A549 (cell line): ENCODE results near the gene YIPF3. TPM values are rescaled to one million over a fixed set of nuclear protein-coding genes. Genes with fewer than 3 reads are reported as not detected.

ENCODE experiments used
- ATAC-seq, 2 experiments: fragments of 200-7000 bp in 1 of 2; fragments of >200 bp in 1 of 2; cut with Nextera tagmentation in 1 of 2; cut with Tn5 transposase in 1 of 2; 3 replicates each; pipeline versions ENCODE4 v1.8.0 to v1.9.1; 2018 to 2020; ENCODE audit warnings: mild to moderate bottlenecking in 1 of 2, moderate library complexity in 1 of 2
- CTCF ChIA-PET: fragments of 300-600 bp; sonication (Branson Sonifier 250); formaldehyde crosslinking; extraction: SDS; loops from one replicate; lab custom pipeline; 2021; ENCODE audit warnings: antibody characterized with exemption, inconsistent platforms; lab: Yijun Ruan, JAX
- POLR2A ChIA-PET: fragments of 350-600 bp; formaldehyde crosslinking; extraction: SDS; loops from one replicate; lab custom pipeline; 2021; ENCODE audit warnings: antibody characterized with exemption, inconsistent platforms; lab: Yijun Ruan, JAX
- DNase-seq, 2 experiments: peaks; one replicate each; pipeline versions ENCODE4 v3.0.0 to v3.0.0-alpha.2; 2011 to 2016; ENCODE audit warnings: low read depth in 1 of 2, low spot score in 1 of 2
- FAIRE-seq: peaks from 2 replicates; lab custom pipeline; 2011; peaks lifted over from hg19 to GRCh38; lab: Jason Lieb, UNC
- H3K27ac ChIP-seq, 2 experiments: fragments of >200 bp; sonication (Bioruptor Twin); formaldehyde crosslinking; 3 replicates each; pipeline ENCODE4 v1.5.1; 2016 to 2017
- H3K4me1 ChIP-seq: fragments of >200 bp; sonication (Bioruptor Twin); formaldehyde crosslinking; 3 replicates; pipeline ENCODE4 v1.6.1; 2016
- H3K4me2 ChIP-seq: fragments of >200 bp; sonication (Bioruptor Twin); formaldehyde crosslinking; 3 replicates; pipeline ENCODE4 v1.6.1; 2016
- H3K4me3 ChIP-seq: fragments of >200 bp; sonication (Bioruptor Twin); formaldehyde crosslinking; 3 replicates; pipeline ENCODE4 v1.5.1; 2016
- H3K9me3 ChIP-seq: fragments of >200 bp; sonication (Bioruptor Twin); formaldehyde crosslinking; 3 replicates; pipeline ENCODE4 v1.6.1; 2016
- BHLHE40 ChIP-seq: IDR thresholded peaks from 2 replicates; pipeline ENCODE4 v1.6.1; 2012; ENCODE audit warnings: low read depth, low read length, inconsistent platforms
- CEBPB ChIP-seq, 2 experiments: fragments of >200 bp in 1 of 2; sonication (Bioruptor Twin) in 1 of 2; formaldehyde crosslinking in 1 of 2; IDR thresholded peaks; 2 replicates each; pipeline ENCODE4 v1.6.1; 2012 to 2016
- CHD2 ChIP-seq: fragments of 150-350 bp; IDR thresholded peaks from 2 replicates; pipeline ENCODE4 v1.6.1; 2014; ENCODE audit warnings: low read length; ENCODE audit not compliant: partially characterized antibody
- EHMT2 ChIP-seq: fragments of 200-600 bp; sonication (generic); IDR thresholded peaks from 2 replicates; pipeline ENCODE4 v1.6.1; 2016; ENCODE audit warnings: antibody characterized with exemption, low read depth, mild to moderate bottlenecking, moderate library complexity
- EP300 ChIP-seq, 2 experiments: fragments of >200 bp; sonication (Bioruptor Twin); formaldehyde crosslinking; IDR thresholded peaks; 2 replicates in 1 of 2; 3 replicates in 1 of 2; pipeline ENCODE4 v1.6.1; 2016 to 2017
- ESRRA ChIP-seq: fragments of 150-350 bp; IDR thresholded peaks from 2 replicates; pipeline ENCODE4 v1.6.1; 2014; ENCODE audit warnings: mild to moderate bottlenecking, low read length, borderline replicate concordance
- FOSL2 ChIP-seq, 2 experiments: fragments of 450-650 bp in 1 of 2; fragments of >200 bp in 1 of 2; sonication (Bioruptor Twin) in 1 of 2; formaldehyde crosslinking; IDR thresholded peaks; 2 replicates each; pipeline versions ENCODE4 v1.5.0 to v1.6.1; 2016 to 2020; ENCODE audit warnings: mild to moderate bottlenecking in 1 of 2, moderate library complexity in 1 of 2
- FOXS1 ChIP-seq: fragments of 250-450 bp; sonication (Bioruptor Pico); IDR thresholded peaks from 2 replicates; pipeline ENCODE4 v1.5.0; 2020; ENCODE audit warnings: mild to moderate bottlenecking, moderate library complexity
- HOXB13 ChIP-seq: fragments of 250-450 bp; sonication (Bioruptor Pico); IDR thresholded peaks from 2 replicates; pipeline ENCODE4 v1.5.0; 2020; ENCODE audit warnings: low read depth, mild to moderate bottlenecking, moderate library complexity
- JUNB ChIP-seq: fragments of >200 bp; sonication (Bioruptor Twin); formaldehyde crosslinking; IDR thresholded peaks from 2 replicates; pipeline ENCODE4 v1.6.1; 2016
- KDM1A ChIP-seq: fragments of 200-600 bp; sonication (generic); IDR thresholded peaks from 2 replicates; pipeline ENCODE4 v1.6.1; 2016; ENCODE audit warnings: low read depth, mild to moderate bottlenecking
- KDM5A ChIP-seq: fragments of 200-600 bp; sonication (generic); IDR thresholded peaks from 2 replicates; pipeline ENCODE4 v1.6.1; 2016; ENCODE audit warnings: antibody characterized with exemption, mild to moderate bottlenecking
- MAFK ChIP-seq: fragments of 450-650 bp; IDR thresholded peaks from 2 replicates; pipeline ENCODE4 v1.6.1; 2014; ENCODE audit not compliant: partially characterized antibody
- PBX3 ChIP-seq: IDR thresholded peaks from 2 replicates; pipeline ENCODE4 v1.6.1; 2012
- PHF8 ChIP-seq: fragments of 200-600 bp; sonication (generic); IDR thresholded peaks from 2 replicates; pipeline ENCODE4 v1.6.1; 2016; ENCODE audit warnings: low read depth, mild to moderate bottlenecking, antibody characterized with exemption, moderate library complexity, borderline replicate concordance
- RAD21 ChIP-seq, 2 experiments: fragments of >200 bp in 1 of 2; sonication (Bioruptor Twin) in 1 of 2; formaldehyde crosslinking in 1 of 2; IDR thresholded peaks in 1 of 2; conservative IDR thresholded peaks in 1 of 2; 2 replicates in 1 of 2; 3 replicates in 1 of 2; pipeline ENCODE4 v1.6.1; 2012 to 2018; ENCODE audit warnings: inconsistent platforms in 1 of 2
- RCOR1 ChIP-seq: fragments of 150-350 bp; IDR thresholded peaks from 2 replicates; pipeline ENCODE4 v1.6.1; 2014; ENCODE audit warnings: antibody characterized with exemption, low read length, low read depth
- RFX5 ChIP-seq: fragments of 450-650 bp; IDR thresholded peaks from 2 replicates; pipeline ENCODE4 v1.7.1; 2014; ENCODE audit warnings: antibody characterized with exemption, mild to moderate bottlenecking, moderate library complexity
- RNF2 ChIP-seq: fragments of 200-600 bp; sonication (generic); IDR thresholded peaks from 2 replicates; pipeline ENCODE4 v1.6.1; 2016; ENCODE audit warnings: low read depth, mild to moderate bottlenecking, antibody characterized with exemption, moderate library complexity, borderline replicate concordance
- SMC3 ChIP-seq: fragments of >200 bp; sonication (Bioruptor Twin); formaldehyde crosslinking; IDR thresholded peaks from 3 replicates; pipeline ENCODE4 v1.6.1; 2018; ENCODE audit warnings: inconsistent platforms
- TFCP2L1 ChIP-seq: fragments of 250-450 bp; sonication (Bioruptor Pico); IDR thresholded peaks from 2 replicates; pipeline ENCODE4 v1.5.0; 2021; ENCODE audit warnings: mild to moderate bottlenecking
- TP53 ChIP-seq: fragments of 250-450 bp; sonication (Bioruptor Pico); IDR thresholded peaks from 2 replicates; pipeline ENCODE4 v1.5.0; 2021; ENCODE audit warnings: mild to moderate bottlenecking, moderate library complexity
- WGBS: methylation state at CpG from one replicate; pipeline ENCODE4 v1.1.6; 2017; ENCODE audit errors: missing lambda C conversion rate; 5-methylcytosine and 5-hydroxymethylcytosine counted together
- polyA plus RNA-seq, 4 experiments: library from polyadenylated mRNA; depleted of rRNA in 3 of 4; stranded (reverse); fragments of >200 nt; fragmentation: RNase III in 1 of 4; extraction: RNeasy Plus Mini Kit Qiagen cat#74134 plus additional on column Dnase treatment in 1 of 4; gene quantifications; 2 replicates in 3 of 4; 3 replicates in 1 of 4; pipeline ENCODE4 v1.2.3, GENCODE V29; 2011 to 2017
- TF ChIP-seq, protein P1 (sequence below): IDR thresholded peaks from 2 replicates; pipeline ENCODE4 v1.6.1; 2012
- TF ChIP-seq, protein P2 (sequence below): fragments of 250-450 bp; sonication (Bioruptor Pico); IDR thresholded peaks from 2 replicates; pipeline ENCODE4 v1.5.0; 2021; ENCODE audit warnings: mild to moderate bottlenecking, moderate library complexity, borderline replicate concordance

YIPF3 gene
- polyA plus RNA-seq, 2 of the 4 experiments (the other 2 are of a cell fraction) = 63.4 to 108 TPM

- no peak for TF ChIP-seq RCOR1
- TF ChIP-seq PBX3 = no peak
- TF ChIP-seq RFX5 = no peak
- TF ChIP-seq TP53 (CRISPR knock-in tag) = no peak
- TF ChIP-seq PHF8 = no peak
- TF ChIP-seq RAD21 (conservative IDR thresholded peaks at IDR 0.05 in 1 of 2, IDR thresholded peaks at IDR 0.05 in 1 of 2) = no peak
- TF ChIP-seq FOSL2 (IDR thresholded peaks at IDR 0.05) = no peak
- no peak for TF ChIP-seq FOSL2 (CRISPR knock-in tag; IDR thresholded peaks at IDR 0.05)
- no peak for TF ChIP-seq ESRRA
- TF ChIP-seq, protein P1, sequence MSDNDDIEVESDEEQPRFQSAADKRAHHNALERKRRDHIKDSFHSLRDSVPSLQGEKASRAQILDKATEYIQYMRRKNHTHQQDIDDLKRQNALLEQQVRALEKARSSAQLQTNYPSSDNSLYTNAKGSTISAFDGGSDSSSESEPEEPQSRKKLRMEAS = no peak
- no peak overlapping the region for H3K4me3 ChIP-seq
- no peaks in the 10 kb centered on the region for H3K9me3 ChIP-seq
- POLR2A ChIA-PET = interaction anchor here (1.0 to 1.1 kb wide), 2 partner anchors 48 to 134 kb away, joined by 3 read pairs; partner anchors contain the start of genes DLK2 and ZNF318
- H3K27ac ChIP-seq = no peak overlapping the region
- no peak for ATAC-seq
- WGBS = 97% methylated on average over 8 of the region's 8 CpGs
- FAIRE-seq = no peak
- H3K4me2 ChIP-seq = no peak overlapping the region
- CTCF ChIA-PET = interaction anchor here (1.2 to 1.6 kb wide), 5 partner anchors 11 to 241 kb away, joined by 3 to 9 read pairs (median 4); partner anchors contain the start of gene CRIP3
- no peaks in the 10 kb centered on the region for H3K4me1 ChIP-seq
- no peak for DNase-seq
These were observed 13.3 kb downstream of the YIPF3 start for GRCh38 chr6:43503443-43503842.

DNA sequence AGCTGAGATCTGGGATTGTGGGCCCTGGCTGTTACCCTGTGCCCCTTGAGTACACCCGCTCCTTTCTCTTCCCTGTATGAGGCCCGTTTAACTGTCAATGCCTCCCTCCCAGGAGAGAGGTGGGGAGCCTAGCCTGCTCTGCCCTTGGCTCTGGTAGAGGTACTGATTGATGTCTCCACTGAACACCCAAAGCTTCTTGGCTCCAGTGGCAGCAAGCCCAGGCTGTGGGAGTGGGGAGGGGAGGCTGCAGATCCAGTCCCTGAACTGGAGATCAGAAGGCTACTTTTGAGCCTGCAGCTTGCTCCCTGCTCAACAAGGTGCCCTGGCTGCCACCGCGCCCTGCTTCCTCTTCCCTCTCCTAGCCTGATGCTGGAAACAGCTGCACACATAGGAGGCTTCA is 14.1 kb downstream of the YIPF3 start:
- FAIRE-seq (no peak), ATAC-seq (no peak), DNase-seq (no peak)
- no peak overlapping the region for H3K27ac ChIP-seq
- H3K9me3 ChIP-seq = no peaks in the 10 kb centered on the region
- WGBS = 100% methylated on average over 1 of the region's 4 CpGs
- TF ChIP-seq EHMT2 (no peak), KDM5A (no peak), HOXB13 (no peak), CHD2 (no peak), CEBPB (IDR thresholded peaks at IDR 0.05) (no peak), KDM1A (no peak), SMC3 (no peak), MAFK (no peak), TFCP2L1 (CRISPR knock-in tag) (no peak), FOSL2 (IDR thresholded peaks at IDR 0.05) (no peak), FOSL2 (CRISPR knock-in tag; IDR thresholded peaks at IDR 0.05) (no peak), TP53 (CRISPR knock-in tag) (no peak), ESRRA (no peak)
- TF ChIP-seq, protein P2, sequence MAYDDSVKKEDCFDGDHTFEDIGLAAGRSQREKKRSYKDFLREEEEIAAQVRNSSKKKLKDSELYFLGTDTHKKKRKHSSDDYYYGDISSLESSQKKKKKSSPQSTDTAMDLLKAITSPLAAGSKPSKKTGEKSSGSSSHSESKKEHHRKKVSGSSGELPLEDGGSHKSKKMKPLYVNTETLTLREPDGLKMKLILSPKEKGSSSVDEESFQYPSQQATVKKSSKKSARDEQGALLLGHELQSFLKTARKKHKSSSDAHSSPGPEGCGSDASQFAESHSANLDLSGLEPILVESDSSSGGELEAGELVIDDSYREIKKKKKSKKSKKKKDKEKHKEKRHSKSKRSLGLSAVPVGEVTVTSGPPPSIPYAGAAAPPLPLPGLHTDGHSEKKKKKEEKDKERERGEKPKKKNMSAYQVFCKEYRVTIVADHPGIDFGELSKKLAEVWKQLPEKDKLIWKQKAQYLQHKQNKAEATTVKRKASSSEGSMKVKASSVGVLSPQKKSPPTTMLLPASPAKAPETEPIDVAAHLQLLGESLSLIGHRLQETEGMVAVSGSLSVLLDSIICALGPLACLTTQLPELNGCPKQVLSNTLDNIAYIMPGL = no peak
- ChIA-PET POLR2A (interaction anchor here (0.5 to 1.1 kb wide), 3 partner anchors 45 to 133 kb away, joined by 3 read pairs; partner anchors contain the start of genes DLK2 and ZNF318), CTCF (interaction anchor here (1.5 to 1.6 kb wide), 2 partner anchors 10 to 46 kb away, joined by 6 to 9 read pairs; no protein-coding TSS in a partner anchor)
- H3K4me1 ChIP-seq = no peaks in the 10 kb centered on the region
- H3K4me2 ChIP-seq = no peak overlapping the region
- no peak overlapping the region for H3K4me3 ChIP-seq

DNA sequence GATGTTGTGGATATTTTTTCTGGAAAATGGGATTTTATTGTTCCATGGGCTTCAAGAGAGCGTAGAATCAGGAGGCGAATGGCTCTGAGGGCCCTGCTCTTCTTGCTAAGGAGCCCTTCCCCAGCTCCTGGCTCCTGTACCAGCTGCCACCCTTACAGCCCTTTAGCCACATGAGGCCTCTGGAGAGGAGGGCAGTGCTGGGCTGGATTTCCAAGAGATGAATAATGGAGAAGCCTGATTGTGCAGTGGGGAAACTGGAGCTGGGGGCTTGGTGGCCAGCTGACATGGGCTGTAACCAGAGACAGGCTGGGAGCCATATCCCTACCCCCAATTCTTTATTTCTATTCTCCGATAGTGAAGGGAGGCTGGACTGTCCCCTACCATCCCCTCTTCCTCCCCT is 15.8 kb downstream of the YIPF3 start:
- H3K4me3 ChIP-seq = no peak overlapping the region
- WGBS = 95% methylated on average over 3 of the region's 3 CpGs
- FAIRE-seq (no peak), DNase-seq (no peak), ATAC-seq (no peak)
- TF ChIP-seq EP300 (IDR thresholded peaks at IDR 0.05) = no peak
- no peak for TF ChIP-seq FOSL2 (IDR thresholded peaks at IDR 0.05)
- no peak for TF ChIP-seq FOSL2 (CRISPR knock-in tag; IDR thresholded peaks at IDR 0.05)
- no peak for TF ChIP-seq BHLHE40
- no peak for TF ChIP-seq JUNB
- no peak for TF ChIP-seq FOXS1 (CRISPR knock-in tag)
- no peak for TF ChIP-seq RNF2
- TF ChIP-seq, protein P1 = no peak
- no peak overlapping the region for H3K27ac ChIP-seq
- H3K4me1 ChIP-seq = peaks cover 7% of the 10 kb centered on the region
- CTCF ChIA-PET = interaction anchor here (0.5 to 1.8 kb wide), 7 partner anchors 13 to 314 kb away, joined by 3 to 5 read pairs (median 3); partner anchors contain the start of gene ABCC10
- H3K9me3 ChIP-seq = no peaks in the 10 kb centered on the region
- POLR2A ChIA-PET = interaction anchor here (0.5 kb wide), 1 partner anchor 43 kb away, joined by 3 read pairs; no protein-coding TSS in a partner anchor
- H3K4me2 ChIP-seq = no peak overlapping the region
